CD4-positive, alpha-beta T cell treated with Interleukin-17A for 4 hours (primary cell): ENCODE data around the gene SLC41A3.
"Not testable (repeated sequence)": the region's sequence is repeated elsewhere in the genome, so short reads cannot be mapped to it uniquely, and the experiment has no call there.

Source experiments
- DNase-seq: peaks from one replicate; pipeline ENCODE4 v3.0.0-alpha.2; 2020; ENCODE audit warnings: mixed read lengths

Gene SLC41A3

DNA sequence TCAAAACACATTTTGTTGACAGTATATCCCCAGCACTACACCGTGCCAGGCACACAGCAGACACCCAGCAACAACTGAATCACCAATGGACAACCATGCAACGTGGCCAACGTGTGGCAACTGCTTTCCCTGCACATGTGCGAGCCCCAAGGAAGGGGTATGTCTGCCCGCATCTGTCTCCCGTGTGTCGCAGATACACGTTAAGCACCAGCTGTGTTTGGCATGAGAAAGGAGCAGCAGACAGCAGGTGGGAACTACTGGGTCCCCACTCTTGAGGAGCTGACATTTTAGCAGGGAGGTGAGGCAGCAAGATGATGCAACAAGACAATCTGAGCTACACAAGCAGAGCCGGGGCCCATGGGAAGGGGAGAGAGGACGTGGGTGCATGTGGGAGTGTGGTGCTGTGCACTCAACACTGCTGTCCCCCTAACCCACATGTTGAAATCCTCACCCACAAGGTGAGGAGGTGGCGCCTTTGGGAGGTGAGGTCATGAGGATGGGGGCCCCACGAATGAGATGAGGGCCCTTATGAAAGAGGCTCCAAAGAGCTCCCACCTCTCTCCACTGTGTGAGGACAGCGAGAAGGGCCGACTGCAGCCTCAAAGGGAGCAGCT lies 58.7 kb downstream of the SLC41A3 start:
- no peak for DNase-seq

DNA sequence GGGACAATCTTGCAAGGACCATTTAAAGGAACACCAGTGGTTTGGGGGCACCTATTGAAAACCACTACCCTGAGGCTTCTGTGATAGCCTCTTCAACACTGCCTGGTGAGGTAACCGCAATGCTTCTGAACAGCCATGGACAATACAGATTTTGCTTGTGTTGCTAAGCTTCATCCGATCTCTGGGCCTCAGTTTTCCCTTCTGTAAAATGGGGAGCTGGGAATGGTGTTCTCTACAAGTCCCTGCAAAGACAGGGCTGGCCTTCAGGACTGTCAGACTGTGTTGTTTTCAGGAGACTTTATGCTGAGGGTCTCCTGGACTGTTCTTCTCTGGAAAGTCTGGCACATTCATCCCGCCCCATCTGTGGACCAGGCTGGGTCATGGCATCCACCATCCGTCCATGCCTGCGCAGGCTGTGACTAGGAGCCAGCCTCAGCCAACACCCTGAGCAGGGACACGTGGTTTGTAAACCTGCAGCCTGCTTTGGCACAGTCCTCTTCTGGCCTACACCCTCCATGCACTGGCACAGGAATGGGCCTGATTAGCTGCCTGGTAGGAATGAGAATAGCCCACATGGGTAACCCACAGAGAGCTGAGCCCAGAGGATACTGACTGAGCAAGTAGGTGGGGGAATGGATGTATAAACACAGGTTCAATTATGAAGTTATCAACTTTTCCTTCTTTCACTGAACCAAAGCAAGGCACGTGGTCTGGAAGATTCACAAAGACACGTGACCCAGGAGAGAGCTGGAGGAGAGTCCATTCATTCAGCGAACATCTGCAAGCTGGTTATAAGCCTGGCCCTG lies 59.7 kb downstream of the SLC41A3 start:
- DNase-seq = no peak

DNA sequence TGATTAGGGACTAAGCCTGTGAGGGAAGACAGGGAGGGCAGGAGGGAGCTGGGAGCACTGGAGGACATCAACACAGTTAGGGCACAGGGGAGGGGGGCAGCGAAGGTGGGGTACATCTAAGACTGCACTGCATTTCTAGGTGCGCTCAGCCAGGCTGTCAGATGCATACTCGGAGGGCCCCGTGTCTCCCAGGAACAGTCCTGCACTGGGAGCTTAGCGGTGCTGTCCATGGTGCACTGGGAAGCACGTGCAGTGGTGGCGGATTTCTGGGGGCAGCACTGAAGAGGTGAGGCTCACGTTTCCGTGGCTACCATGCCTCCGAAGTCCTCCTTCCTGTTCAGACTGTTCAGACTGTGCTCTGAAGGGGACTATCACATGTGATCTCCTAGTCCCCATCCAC lies 60.5 kb downstream of the SLC41A3 start:
- no peak for DNase-seq

DNA sequence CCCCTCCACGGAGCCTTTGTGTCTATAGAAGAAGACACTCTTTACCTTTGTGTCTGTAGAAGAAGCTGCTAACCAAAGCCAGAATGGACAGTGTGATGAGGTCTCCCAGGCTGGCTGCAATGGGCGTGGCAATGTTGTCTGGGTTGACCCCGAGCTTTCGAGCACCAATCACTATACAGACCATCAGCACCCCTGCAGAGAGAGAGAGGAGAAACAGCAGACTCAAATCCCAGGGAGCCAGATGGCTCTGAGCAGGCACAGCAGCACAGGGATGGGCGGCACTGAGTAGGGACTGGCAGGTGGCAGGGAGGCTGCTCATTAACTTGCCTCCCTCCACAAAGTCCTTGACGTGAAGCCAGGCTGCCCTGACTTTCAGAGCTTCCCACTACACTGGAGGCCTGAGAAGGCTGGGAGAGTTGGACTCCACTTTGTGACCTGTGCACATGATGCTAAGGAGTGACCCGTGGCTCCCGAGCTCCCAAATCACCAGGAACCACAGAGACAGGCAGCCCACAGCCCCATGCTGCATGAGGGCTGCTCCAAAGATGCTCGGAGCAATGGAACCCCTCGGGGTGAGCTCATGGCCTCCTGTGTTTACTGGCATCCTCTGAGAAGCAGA lies 61.1 kb downstream of the SLC41A3 start:
- DNase-seq = no peak

DNA sequence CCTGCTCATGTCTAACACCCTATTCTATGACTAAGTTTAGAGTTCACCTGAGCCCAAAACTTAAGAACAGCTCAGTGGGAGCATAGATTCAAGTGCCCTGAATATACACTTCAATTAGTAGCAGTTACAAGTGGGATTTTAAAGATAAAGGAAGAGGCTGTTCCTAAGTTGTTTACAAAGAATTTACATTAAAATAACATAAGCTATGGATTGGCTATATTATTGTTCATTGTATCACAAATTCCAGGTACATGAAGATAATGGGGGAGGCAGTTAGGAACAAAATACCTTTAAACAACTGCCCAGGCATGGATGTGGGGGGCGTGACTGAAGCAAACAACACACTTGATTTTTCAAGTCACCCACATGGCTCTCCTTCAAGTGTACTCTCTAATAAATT lies 62.2 kb downstream of the SLC41A3 start:
- DNase-seq = no peak

DNA sequence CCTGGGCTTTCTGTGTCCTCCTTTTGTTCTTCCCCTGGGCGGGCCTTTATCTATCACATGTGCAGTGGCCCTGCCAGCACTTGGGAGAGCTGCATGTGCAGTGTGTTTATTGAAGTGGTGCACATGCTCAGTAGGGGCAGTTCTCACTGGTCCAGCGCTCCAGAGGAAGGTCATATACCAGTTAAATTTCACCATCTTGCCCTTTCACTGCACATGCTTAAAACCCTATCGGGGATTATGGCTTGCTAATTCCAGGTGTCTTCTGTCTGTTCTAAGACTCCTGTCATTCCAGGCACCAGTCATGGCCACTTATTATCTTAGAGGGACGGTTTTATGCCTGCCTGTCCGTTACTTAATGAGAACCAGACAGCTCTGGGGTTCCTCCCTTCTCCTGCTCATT lies 62.7 kb downstream of the SLC41A3 start:
- no peak for DNase-seq

DNA sequence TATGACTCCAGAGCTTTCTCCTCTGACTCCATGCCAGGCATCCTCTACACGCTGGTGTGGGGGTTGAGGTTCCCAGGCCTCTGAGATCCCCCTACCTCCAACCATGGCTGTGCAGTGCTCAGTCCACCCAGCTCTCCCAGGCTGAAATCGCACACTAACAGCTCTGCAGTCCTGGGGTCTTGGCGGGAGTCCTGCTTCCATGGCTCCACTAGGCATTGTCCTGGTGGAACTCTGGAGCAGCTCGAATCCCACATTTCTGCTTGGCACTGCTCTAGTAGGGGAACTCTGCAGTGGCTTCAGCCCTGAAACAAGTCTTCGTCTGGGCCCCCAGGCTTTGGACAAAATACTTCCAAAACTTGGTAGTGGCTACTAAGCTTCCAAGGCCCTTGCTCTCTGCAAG lies 64.2 kb downstream of the SLC41A3 start:
- no peak for DNase-seq

DNA sequence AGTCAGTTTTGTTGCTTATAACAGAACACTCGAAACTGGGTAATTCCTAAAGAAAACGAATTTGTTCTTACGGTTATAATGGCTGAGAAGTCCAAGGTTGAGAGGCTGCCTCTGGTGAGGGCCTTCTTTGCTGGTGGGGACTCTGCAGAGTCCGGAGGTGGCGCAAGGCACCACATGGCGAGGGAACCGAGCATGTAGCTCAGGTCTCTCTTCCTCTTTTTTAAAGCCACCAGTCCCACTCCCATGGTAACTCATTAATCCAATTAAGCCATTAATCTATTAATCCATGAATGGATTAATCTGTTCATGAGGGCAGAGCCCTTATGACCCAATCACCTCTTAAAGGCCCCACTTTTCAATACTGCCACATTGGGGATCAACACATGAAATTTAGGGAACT lies 64.9 kb downstream of the SLC41A3 start:
- no peak for DNase-seq

DNA sequence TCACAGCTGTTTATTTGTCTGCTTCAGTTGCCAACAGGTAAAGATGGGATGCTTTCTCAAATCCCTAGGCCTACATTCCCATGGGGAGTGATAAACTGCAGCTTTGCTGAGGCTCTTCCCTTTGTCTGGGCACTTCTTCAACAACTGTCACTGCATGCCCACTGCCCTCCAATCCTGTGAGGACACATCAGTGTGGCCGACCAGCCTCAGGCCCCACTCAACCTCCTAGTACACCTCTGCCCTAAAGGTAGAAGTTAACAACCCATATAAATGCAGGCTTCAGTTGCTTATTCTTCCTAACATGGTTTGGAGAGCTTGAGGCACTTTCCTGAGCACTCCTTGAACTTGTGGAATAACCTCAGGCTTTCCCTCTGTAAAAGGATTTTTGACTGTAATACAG lies 65.4 kb downstream of the SLC41A3 start:
- no peak for DNase-seq

DNA sequence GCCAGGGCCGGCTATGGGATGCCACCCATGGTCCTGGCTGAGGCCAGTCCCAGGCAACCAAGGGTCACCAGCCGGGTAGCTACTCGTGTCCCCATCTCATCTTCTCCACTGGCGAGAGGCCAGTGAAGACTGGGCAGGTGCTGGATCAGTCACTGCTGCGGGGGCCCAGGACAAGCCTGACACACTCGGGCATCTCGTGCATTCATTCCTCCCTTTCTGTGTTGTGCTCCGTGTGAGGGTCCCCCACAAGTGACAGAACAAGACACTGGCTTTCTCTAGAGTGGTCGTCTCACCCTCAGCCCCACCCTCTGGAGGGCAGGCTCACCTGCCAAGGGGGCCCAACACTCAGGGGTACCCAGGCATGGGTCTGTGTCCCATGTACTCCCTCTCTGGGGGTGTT lies 66.6 kb downstream of the SLC41A3 start:
- no peak for DNase-seq

DNA sequence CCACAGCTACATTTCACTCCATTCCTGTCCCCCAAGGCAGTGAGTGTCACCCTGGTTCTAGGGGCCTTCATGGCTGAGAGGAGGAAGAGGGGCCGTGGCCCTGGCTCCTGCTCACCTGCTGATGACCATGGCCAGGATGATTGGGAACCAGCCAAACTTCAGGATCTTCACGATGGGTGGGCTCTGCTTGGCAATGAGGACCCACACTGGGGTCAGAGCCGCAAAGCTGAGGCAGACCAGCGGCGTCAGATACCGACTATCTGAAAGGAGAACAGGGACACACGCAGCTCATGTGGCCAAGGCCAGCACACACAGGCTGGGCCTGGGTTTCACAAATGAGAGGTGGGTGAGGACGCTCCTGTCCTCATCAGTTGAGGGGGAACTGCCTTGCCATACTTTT lies 67.3 kb downstream of the SLC41A3 start:
- DNase-seq = no peak

DNA sequence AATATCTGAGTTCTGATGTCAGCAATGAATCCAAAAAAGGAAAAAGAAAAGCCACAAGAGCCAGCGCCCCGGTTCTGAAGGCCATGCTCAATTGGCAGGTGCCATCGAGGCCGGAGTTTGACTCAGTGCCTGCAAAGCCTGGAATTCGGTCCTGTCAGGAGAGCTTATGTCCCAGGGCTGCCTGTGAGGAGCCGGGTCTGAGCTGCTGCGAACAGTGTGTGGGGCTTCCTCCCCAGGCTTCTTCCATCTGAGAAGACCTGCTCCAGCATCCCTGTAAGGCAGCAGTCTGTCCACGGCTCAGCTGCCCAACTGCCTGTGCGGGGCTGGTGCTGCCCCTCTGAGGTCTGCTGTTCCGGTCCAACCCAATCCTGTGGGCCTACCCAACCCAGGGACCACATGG lies 68.8 kb downstream of the SLC41A3 start:
- DNase-seq = no peak

DNA sequence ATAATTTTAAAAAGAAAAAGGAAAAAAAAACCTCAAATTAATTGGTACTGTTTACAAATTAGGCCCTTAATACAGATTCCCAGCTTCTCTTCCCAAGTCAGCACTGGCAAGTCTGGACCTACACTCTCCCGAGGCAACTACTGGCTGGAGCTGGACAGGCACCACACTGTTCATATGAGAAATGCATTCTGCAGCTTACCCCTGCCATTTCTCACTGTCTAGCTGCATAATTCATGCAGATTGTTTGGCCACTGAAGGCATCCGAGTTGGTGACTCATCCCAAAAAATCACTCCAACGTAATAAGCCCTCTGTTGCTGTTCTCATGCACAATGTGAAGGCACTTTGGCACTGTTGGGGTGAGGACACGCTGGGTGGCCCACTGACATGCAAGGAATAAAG lies 69.7 kb downstream of the SLC41A3 start:
- no peak for DNase-seq

DNA sequence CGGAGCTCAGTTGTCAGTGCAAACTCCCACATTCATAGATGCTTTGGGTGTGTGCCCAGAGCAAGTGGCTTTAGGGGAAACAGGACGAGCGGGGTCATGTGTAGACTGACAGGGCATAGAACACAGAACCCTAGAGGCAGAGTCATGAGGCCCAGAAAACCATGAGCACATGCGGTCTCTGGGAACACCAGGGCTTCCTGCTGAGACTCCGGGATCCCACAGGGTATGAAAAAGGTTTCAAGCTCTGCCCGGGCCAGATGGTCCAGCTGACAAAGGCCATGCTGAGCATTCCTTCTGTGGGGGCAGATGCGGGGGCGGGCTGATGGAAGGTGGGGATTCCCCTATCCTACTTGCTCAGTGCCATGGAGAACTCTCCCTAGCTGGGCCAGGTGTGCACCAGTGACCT lies 70.2 kb downstream of the SLC41A3 start:
- no peak for DNase-seq

DNA sequence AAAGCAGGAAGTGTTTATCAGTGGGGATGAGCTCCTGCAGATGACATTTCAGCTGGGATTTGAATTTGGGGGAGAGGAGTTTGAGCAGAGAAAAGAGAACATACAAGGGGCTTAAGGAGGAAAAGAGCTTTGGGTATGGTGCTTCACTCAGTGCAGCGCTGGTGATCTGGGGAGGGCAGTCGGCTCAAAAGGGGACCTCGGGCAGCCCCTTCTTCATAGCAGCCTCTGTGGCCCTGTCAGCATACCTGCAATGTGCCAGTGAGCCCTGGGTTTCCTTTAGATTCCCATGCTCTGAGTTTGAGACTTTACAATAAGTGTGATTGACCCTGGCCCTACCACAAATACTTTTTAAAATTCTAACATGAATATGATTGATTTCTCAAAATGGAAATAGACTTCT lies 74.7 kb downstream of the SLC41A3 start:
- DNase-seq = no peak

DNA sequence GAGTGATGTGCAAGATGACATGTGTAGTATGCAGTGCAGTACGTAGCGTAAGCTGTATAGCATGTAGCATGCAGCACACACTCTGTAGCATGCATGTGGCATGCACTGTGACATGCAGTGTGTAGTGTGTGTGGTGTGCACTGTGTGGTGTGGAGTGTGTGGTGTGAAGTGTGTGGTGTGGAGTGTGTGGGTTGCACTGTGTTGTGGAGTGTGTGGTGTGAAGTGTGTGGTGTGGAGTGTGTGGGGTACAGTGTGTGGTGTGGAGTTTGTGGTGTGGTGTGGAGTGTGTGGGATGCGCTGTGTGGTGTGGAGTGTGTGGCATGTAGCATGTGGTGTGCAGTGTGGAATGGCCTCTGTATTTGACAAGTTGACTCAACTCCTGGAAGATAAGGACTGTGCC lies 75.7 kb downstream of the SLC41A3 start:
- DNase-seq = no peak

DNA sequence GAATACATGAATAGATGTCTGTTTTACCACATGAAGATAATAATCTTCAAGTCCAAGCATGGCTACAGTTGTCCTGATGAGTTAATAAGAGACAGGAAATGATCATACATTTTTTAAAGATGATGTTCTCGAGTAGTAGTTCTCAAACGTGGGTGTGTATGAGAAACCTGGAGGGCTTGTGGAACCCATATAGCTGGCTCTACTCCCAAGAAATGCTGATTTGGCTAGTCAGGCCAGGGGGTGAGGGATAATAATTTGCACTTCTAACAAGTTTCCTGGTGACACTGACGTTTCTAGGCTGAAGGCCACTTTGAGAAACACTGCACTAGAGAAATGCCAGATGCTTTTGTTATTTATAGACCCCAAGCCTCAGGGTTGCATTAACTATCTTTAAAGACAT lies 78.0 kb downstream of the SLC41A3 start:
- DNase-seq = no peak

DNA sequence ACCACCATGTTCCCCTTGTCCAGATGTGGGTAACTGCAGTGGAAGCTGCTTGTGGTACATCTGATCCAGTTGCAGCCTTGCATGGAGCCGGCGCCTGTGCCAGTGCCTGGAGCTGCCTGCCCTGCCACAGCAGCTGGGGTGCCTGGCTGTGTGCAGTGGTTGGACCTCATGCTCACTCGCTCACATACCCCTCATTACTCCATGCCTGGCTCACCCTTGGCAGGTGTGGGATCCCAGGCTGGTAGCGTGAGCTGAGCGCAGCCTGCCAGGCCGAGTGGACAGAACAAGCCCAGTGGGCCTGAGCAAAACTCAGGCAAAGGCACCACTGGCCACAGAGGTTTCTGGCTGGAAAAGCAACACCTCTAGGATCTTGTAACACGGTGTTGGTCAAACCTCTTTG lies 79.2 kb downstream of the SLC41A3 start:
- no peak for DNase-seq

DNA sequence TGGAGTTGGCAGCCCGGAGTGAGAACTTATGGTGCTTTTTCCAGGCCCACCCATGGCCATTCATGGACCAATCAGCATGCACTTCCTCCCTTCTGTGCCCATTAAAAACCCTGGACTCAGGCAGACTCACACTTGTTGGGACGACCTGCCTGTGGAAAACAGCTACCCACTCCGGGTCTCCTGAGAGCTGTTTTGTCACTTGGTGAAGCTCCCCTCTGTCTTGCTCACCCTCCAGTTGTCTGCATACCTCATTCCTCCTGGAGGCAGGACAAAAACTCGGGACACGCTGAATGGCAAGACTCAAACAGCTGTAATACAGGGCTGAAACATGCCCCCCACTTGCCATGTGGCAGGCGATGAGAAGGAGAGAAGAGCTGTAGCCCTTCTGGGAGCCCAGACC lies 79.7 kb downstream of the SLC41A3 start:
- DNase-seq = no peak

DNA sequence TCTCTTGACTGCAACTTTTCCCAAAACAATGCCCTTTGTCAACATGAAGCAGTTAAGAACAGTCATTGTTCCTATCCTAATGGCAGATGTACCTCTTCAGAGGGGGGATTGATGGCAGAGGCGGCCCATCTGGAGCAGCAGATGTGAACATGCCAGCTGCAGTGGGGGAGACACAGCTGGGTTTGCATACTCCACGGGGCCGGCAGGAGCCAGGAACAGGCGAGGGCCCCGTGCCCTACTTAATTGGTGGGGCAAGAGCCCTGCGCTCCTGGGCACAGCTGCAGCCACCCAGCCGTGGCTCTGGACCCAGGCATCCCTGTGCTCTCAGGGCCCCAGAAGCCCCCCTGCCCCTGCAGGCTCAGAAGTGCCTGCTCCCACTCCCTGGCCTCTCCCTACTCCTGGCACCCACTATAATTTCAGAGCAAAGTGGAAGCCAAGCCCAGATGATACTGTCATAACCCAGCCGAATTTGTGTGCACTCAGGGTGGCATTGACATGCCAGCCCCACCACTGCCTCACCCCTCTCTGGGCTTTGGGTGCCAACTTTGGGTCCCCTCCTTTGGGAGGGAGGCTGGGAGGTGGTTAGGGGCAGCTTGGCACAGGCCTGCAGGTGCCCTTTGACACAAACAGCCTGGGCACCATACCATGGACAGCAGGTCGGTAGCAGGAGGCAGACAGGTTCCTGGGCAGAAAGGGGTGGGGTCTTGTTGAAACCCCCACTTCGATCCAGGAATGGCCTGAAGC lies 80.3 kb downstream of the SLC41A3 start:
- DNase-seq = no peak

DNA sequence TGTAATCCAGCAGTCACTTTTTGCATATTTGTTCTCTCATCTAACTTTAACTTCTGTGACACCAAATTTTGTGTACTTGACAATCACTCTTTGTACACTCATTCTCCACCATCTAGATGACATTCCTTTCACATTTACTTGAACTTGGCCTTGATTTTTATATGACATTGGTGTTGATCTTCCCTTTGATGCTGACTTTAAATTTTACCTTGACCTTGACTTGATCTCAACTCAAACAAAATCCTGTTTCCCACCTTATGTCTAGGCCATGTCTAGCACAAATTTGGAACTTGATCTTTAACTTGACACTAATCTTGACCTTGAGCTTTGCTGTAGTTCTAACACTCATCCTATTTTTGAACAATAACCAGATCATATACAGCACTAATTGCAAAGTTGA lies 81.7 kb downstream of the SLC41A3 start:
- DNase-seq = no peak

DNA sequence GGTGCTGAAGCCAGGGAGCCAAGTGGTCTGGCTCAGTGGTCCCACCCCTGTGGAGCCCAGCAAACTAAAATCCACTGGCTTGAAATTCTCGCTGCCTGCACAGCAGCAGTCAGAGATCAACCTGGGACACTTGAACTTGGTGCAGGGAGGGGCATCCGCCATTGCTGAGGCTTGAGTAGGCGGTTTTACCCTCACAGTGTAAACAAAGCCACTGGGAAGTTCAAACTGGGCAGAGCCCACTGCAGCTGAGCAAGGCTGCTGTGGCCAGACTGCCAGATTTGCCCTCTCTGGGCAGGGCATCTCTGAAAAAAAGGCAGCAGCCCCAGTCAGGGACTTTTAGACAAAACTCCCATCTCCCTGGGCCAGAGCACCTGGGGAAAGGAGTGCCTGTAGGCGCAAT lies 87.2 kb downstream of the SLC41A3 start:
- DNase-seq = not testable (repeated sequence)

DNA sequence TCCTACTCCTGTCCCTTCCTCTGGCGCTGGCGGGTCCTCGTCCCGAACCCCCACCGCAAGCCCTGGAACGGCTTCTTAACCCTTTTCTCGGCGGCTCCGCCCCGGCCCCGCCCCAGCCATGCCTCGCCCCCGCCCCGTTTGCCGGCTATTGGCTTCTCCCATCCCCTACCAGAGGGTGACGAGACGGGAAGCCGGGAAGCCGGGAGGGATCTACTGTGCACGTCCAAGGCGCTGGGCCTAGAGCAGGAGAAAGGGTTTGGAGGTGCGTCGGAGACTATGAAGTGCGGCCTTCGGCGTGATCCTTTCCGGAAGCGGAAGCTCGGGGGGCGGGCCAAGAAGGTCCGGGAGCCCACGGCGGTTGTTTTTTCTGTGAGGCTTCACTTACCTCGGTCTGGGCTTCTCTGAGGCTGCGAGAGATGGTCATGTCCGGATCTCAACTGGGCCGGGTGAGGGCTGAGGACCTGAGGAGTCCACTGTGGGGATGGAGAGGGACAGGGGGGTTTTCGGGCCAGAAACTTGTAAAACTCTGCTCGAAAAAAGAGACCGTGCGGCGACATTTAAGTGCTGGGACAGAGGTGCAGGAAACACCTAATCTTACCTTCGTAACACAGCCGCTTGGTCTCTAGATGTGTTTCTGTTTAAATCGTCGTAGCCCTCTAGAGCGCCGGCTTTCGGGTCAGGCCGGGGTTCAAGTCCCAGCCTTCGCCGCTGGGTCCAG lies 93.5 kb downstream of the SLC41A3 start:
- DNase-seq = peak; percentile 85
